Measurements from ENCODE around the gene TNFRSF14. TPM values are rescaled to one million over a fixed set of nuclear protein-coding genes. Genes with fewer than 3 reads are reported as not detected.

Gene TNFRSF14
- total RNA-seq, 1 experiment from 2014 or later: 0.57 TPM

GRCh38 chr1:2525920-2526823 is 30.0 kb upstream of the TNFRSF14 start, which contains the start of gene PANK4:
Gene PANK4 (minus strand): TSS chr1:2526596. CDS start chr1:2526587, 9 bp downstream.
- H3K9ac ChIP-seq (ENCODE audit: extremely low read depth, insufficient read length, low read length): peak within 1 kb of the TSS; percentile 70
- peaks cover 2% of the 10 kb centered on the region; the same call in 1 of the 2 replicates for H3K4me1 ChIP-seq (ENCODE audit: insufficient read depth, low read length)
- H3K4ac ChIP-seq (ENCODE audit: low read depth, low read length): no peak within 1 kb of the TSS
- peaks cover 11% of the 10 kb centered on the region for H3K23me2 ChIP-seq (ENCODE audit: insufficient read length, low read depth, low read length, poor library complexity, severe bottlenecking)
- H2BK12ac ChIP-seq (ENCODE audit: insufficient read length, low read depth, low read length): no peak within 1 kb of the TSS
- H3K23ac ChIP-seq (ENCODE audit: insufficient read length, low read depth, low read length): no peak within 1 kb of the TSS
- H3K14ac ChIP-seq (ENCODE audit: insufficient read depth, low read length): peak within 1 kb of the TSS; percentile 10; the same call in 1 of the 2 replicates
- peaks cover 25% of the 10 kb centered on the region; the same call in 1 of the 2 replicates for H3K79me2 ChIP-seq (ENCODE audit: insufficient read depth, low read length)
- H2AFZ ChIP-seq (ENCODE audit: low read length): no peak within 1 kb of the TSS
- H3K9me3 ChIP-seq (ENCODE audit: control insufficient read depth, low read depth, low read length): no peaks in the 10 kb centered on the region
- H3K27ac ChIP-seq (ENCODE audit: insufficient read length, low read depth, low read length): no peak within 1 kb of the TSS
- no peak within 1 kb of the TSS for H3K18ac ChIP-seq (ENCODE audit: insufficient read length, low read depth, low read length)
- H3K56ac ChIP-seq (ENCODE audit: insufficient read length, low read depth, low read length): no peak within 1 kb of the TSS
- H2BK120ac ChIP-seq (ENCODE audit: low read depth, low read length, poor library complexity, severe bottlenecking): no peak within 1 kb of the TSS
- no peak within 1 kb of the TSS for H4K5ac ChIP-seq (ENCODE audit: insufficient read length, low read depth, low read length)
- WGBS (ENCODE audit: extremely low coverage, insufficient read length, low lambda C conversion rate): no CpG with 5 or more reads among the region's 107 CpGs
- no peak within 1 kb of the TSS for H4K91ac ChIP-seq (ENCODE audit: insufficient read length, low read depth, low read length)
- no peak within 1 kb of the TSS for H2AK5ac ChIP-seq (ENCODE audit: insufficient read length, low read length)
- no peak within 1 kb of the TSS for H2BK15ac ChIP-seq (ENCODE audit: low read depth, low read length)
- H3K4me1 Mint-ChIP-seq: peaks cover 25 to 29% of the 10 kb centered on the region in 2 experiments
- peaks cover 7 to 11% (median 9%) of the 10 kb centered on the region in 3 experiments for H3K36me3 Mint-ChIP-seq (ENCODE audit: insufficient read depth in 1 of 3, low read depth in 3 of 3)
- peaks cover 43% of the 10 kb centered on the region for H3K27me3 Mint-ChIP-seq (ENCODE audit: low read depth)
- H3K4me2 ChIP-seq (ENCODE audit: insufficient read depth, insufficient read length, low read length): peak within 1 kb of the TSS; percentile 69
- peak within 1 kb of the TSS; percentile 87 to 98 (median 97); a peak in 6 of 7 replicates for H3K27ac Mint-ChIP-seq
- no peak within 1 kb of the TSS for H3T11ph ChIP-seq (ENCODE audit: low read length)
- peak; percentile 92 for DNase-seq
- no peak within 1 kb of the TSS for H2BK20ac ChIP-seq (ENCODE audit: low read depth, low read length, poor library complexity, severe bottlenecking)
- no peak for TF ChIP-seq CTCF (conservative IDR thresholded peaks at IDR 0.05)
- peaks cover 16% of the 10 kb centered on the region for H3K79me1 ChIP-seq (ENCODE audit: insufficient read depth, low read depth, low read length, poor library complexity, severe bottlenecking)
- H3K9me3 Mint-ChIP-seq: no peaks in the 10 kb centered on the region; a peak in 2 of 5 replicates
- no peaks in the 10 kb centered on the region for H4K20me1 ChIP-seq (ENCODE audit: control insufficient read depth, insufficient read depth, insufficient read length)
- peak within 1 kb of the TSS; percentile 89 to 96 for H3K4me3 Mint-ChIP-seq
- peaks cover 28% of the 10 kb centered on the region; the same call in 1 of the 2 replicates for H3K27me3 ChIP-seq (ENCODE audit: insufficient read depth, low read length)
- no peak within 1 kb of the TSS for H4K8ac ChIP-seq (replicated peaks; ENCODE audit: insufficient read length, low read depth, low read length)
- no peak within 1 kb of the TSS for H2BK5ac ChIP-seq (ENCODE audit: insufficient read length, low read length)
